Kidney (tissue), 14 donors: ENCODE data around the gene HTR3A. TPM values are rescaled to one million over a fixed set of nuclear protein-coding genes. Genes with fewer than 3 reads are reported as not detected.

Experiments used
- DNase-seq, 5 donors: peaks; one replicate each; pipeline ENCODE4 v3.0.0-alpha.2; 2013 to 2020
- FAIRE-seq: peaks from 2 replicates; lab custom pipeline; 2012; peaks lifted over from hg19 to GRCh38; lab: Jason Lieb, UNC
- H3K27ac ChIP-seq, 2 donors: one replicate each; pipeline ENCODE4 v1.7.0; 2013; ENCODE audit warnings: low read depth in 2 of 2, low read length in 2 of 2, inconsistent platforms in 1 of 2
- H3K27me3 ChIP-seq: one replicate; pipeline ENCODE4 v1.7.1; 2013; ENCODE audit warnings: low read length, inconsistent platforms; ENCODE audit not compliant: control insufficient read depth, insufficient read depth
- H3K36me3 ChIP-seq, 3 donors: one replicate each; pipeline versions ENCODE4 v1.7.0 to v1.7.1; 2013; ENCODE audit warnings: low read length in 3 of 3, control low read depth in 1 of 3, inconsistent platforms in 1 of 3; ENCODE audit not compliant: insufficient read depth in 3 of 3, control insufficient read depth in 2 of 3
- H3K4me1 ChIP-seq, 3 donors: one replicate each; pipeline versions ENCODE4 v1.7.0 to v1.7.1; 2013; ENCODE audit warnings: low read length in 3 of 3, inconsistent platforms in 1 of 3, low read depth in 1 of 3; ENCODE audit not compliant: control insufficient read depth in 2 of 3, insufficient read depth in 2 of 3
- H3K4me3 ChIP-seq, 3 donors: one replicate each; pipeline versions ENCODE4 v1.7.0 to v1.8.1; 2013; ENCODE audit warnings: low read length in 3 of 3, control low read depth in 1 of 3, inconsistent platforms in 1 of 3
- H3K9ac ChIP-seq, 3 donors: one replicate each; pipeline versions ENCODE4 v1.7.0 to v1.7.1; 2013; ENCODE audit warnings: low read length in 3 of 3, control low read depth in 1 of 3, inconsistent platforms in 1 of 3
- H3K9me3 ChIP-seq, 3 donors: one replicate each; pipeline versions ENCODE4 v1.7.0 to v1.7.1; 2013; ENCODE audit warnings: low read length in 3 of 3, control low read depth in 1 of 3, inconsistent platforms in 1 of 3; ENCODE audit not compliant: control insufficient read depth in 2 of 3, insufficient read depth in 1 of 3
- intact Hi-C: fragments of 100-400 bp; cut with DNase I; formaldehyde crosslinking; loops from one replicate; pipeline ENCODE4 v1.11.1; 2022
- polyA plus RNA-seq: library from polyadenylated mRNA; stranded (reverse); fragments of 350-450 nt; fragmentation: Illumina TruSeq; extraction: RNeasy Lipid Tissue Mini Kit (QIAGEN cat#74804); gene quantifications from one replicate; pipeline ENCODE4 v1.2.3, GENCODE V29; 2014; ENCODE audit warnings: low read depth, low replicate concordance; ENCODE audit not compliant: insufficient read depth
- total RNA-seq: library from RNA; stranded (reverse); fragmentation: NEBNext Ultra II Directional; extraction: Animal tissue kit (Norgen Biotek cat#: 25700); gene quantifications from one replicate; pipeline ENCODE4 v1.2.1, GENCODE V29; 2021
- TF ChIP-seq, protein P1 (sequence below): IDR thresholded peaks from 3 replicates; pipeline ENCODE4 v1.5.1; 2012; ENCODE audit warnings: mild to moderate bottlenecking, moderate library complexity, borderline replicate concordance; ENCODE audit not compliant: insufficient read depth; ENCODE audit errors: extremely low read depth
- donor health status: control.
- donor health status: control.
- donor health status: control.
- donor health status: control.
- donor health status: control.
- donor health status: DM: yes; HTN: yes; CAD: no.
- donor health status: Normal renal cell carcinoma (clear cell type).

HTR3A gene
- total and polyA plus RNA-seq, 2 donors from 2014 or later: 1.1 TPM; not detected in 1

DNA sequence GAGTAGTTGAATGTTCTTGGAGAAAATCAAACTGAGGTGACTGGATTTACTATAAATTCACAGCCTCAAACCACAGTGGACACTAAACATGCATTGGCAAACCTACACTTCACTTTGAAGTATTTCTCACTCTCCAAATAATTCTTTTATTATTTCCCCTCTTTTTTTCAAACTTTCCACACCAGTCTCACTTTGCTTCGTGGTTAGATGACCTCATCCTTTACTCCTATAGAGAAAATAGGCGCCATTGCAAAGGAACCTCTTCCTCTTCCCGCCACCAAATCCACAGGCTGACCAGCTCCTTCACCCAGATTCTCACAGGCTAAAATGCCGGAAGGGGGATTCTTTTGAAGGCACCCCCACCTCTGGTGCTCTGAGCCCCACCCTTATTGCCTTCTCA lies 33.4 kb downstream of the HTR3A start:
- FAIRE-seq (no peak), DNase-seq (no peak)
- H3K27me3 ChIP-seq: no peaks in the 10 kb centered on the region
- TF ChIP-seq, protein P1, sequence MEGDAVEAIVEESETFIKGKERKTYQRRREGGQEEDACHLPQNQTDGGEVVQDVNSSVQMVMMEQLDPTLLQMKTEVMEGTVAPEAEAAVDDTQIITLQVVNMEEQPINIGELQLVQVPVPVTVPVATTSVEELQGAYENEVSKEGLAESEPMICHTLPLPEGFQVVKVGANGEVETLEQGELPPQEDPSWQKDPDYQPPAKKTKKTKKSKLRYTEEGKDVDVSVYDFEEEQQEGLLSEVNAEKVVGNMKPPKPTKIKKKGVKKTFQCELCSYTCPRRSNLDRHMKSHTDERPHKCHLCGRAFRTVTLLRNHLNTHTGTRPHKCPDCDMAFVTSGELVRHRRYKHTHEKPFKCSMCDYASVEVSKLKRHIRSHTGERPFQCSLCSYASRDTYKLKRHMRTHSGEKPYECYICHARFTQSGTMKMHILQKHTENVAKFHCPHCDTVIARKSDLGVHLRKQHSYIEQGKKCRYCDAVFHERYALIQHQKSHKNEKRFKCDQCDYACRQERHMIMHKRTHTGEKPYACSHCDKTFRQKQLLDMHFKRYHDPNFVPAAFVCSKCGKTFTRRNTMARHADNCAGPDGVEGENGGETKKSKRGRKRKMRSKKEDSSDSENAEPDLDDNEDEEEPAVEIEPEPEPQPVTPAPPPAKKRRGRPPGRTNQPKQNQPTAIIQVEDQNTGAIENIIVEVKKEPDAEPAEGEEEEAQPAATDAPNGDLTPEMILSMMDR: no peak
- no peaks in the 10 kb centered on the region for H3K36me3 ChIP-seq
- intact Hi-C loops: no loop called here
- H3K27ac ChIP-seq: no peak overlapping the region
- no peak overlapping the region for H3K9ac ChIP-seq
- H3K4me3 ChIP-seq: no peak overlapping the region
- H3K4me1 ChIP-seq: no peaks in the 10 kb centered on the region
- no peaks in the 10 kb centered on the region for H3K9me3 ChIP-seq

DNA sequence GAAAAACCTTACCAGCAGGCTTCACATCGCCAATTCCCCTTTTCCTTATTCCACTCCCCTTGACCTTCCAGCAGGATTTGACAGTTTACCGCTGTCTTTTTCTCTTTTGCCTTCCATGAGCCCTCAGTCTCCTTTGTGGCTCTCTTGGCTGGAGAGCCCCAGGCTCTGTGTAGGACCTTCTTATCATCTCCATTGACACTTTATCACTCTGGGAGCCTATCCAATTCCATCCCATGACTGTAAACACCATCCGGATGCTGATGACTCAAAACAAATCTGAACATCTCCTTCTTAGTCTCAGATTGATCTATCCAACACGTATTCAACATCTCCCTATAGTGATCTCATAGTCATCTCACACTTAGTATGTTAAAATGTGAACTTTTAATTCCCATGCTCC lies 36.0 kb downstream of the HTR3A start:
- Histone ChIP-seq H3K36me3 (no peaks in the 10 kb centered on the region), H3K9me3 (no peaks in the 10 kb centered on the region), H3K9ac (no peak overlapping the region), H3K27ac (no peak overlapping the region), H3K4me1 (no peaks in the 10 kb centered on the region), H3K27me3 (no peaks in the 10 kb centered on the region), H3K4me3 (no peak overlapping the region)
- FAIRE-seq (no peak), DNase-seq (no peak)
- TF ChIP-seq, protein P1: no peak
- intact Hi-C loops: no loop called here

DNA sequence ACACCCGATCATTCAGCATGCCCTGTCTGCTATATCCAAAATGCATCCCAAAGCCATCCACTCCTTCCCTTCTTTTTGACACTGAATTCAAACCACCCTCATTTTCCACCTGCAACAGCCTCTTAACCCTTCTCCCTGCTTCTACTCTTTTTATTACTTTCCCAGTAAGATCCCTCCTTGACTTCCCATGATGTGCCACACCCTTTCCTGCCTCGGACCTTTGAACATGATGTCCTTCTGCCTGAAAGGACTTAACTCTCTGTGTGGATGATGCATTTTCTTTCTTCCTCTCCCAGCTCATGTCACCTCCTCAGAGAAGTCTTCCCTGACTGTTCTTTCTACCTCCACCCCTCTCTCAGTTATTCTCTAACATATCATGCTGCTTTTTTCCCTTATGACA lies 36.5 kb downstream of the HTR3A start:
- H3K4me3 ChIP-seq: no peak overlapping the region
- no peak for FAIRE-seq
- no peaks in the 10 kb centered on the region for H3K36me3 ChIP-seq
- H3K4me1 ChIP-seq: no peaks in the 10 kb centered on the region
- no peak overlapping the region for H3K27ac ChIP-seq
- H3K9me3 ChIP-seq: no peaks in the 10 kb centered on the region
- TF ChIP-seq, protein P1: no peak
- intact Hi-C loops: no loop called here
- no peaks in the 10 kb centered on the region for H3K27me3 ChIP-seq
- H3K9ac ChIP-seq: no peak overlapping the region
- DNase-seq: no peak

DNA sequence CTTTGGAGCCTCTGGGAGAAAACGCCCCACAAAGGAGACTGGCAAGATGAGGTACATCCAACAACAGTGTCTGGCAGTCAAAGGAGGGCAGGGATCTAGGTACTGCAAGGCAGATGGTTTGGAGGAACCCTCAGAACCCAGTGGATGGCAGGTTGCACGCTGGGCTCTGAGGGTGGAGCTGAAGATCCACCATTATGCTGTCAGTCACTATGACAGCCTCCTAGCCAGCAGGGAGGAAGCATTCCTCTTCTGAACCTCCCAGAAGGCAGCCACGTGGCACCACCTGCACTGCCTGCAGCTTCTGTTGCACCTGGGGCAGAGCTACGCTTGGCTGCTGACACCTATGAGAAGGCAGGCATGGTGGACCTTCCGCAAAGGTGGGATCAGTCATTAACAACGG lies 40.2 kb downstream of the HTR3A start:
- no peak for DNase-seq
- Histone ChIP-seq H3K27ac (no peak overlapping the region), H3K4me3 (no peak overlapping the region), H3K4me1 (no peaks in the 10 kb centered on the region), H3K27me3 (no peaks in the 10 kb centered on the region), H3K9me3 (no peaks in the 10 kb centered on the region), H3K9ac (no peak overlapping the region), H3K36me3 (no peaks in the 10 kb centered on the region)
- intact Hi-C loops: no loop called here
- no peak for FAIRE-seq
- TF ChIP-seq, protein P1: no peak
